Esophagus muscularis mucosa (tissue), 4 donors: ENCODE data around the gene VPS72. TPM values are rescaled to one million over a fixed set of nuclear protein-coding genes. Genes with fewer than 3 reads are reported as not detected.

Experiments used
- DNase-seq: peaks from one replicate; pipeline ENCODE4 v3.0.0-alpha.2; 2017; ENCODE audit errors: extremely low spot score
- H3K27ac ChIP-seq, 4 donors: fragments of 200-600 bp; sonication (generic); replicated peaks in 1 of 4; 1 replicate in 3 of 4; 2 replicates in 1 of 4; pipeline ENCODE4 v1.5.1; 2016 to 2019; ENCODE audit warnings: mild to moderate bottlenecking in 1 of 4
- H3K27me3 ChIP-seq, 4 donors: fragments of 200-600 bp; sonication (generic); one replicate each; pipeline versions ENCODE4 v1.5.1 to v1.6.0; 2016 to 2019
- H3K36me3 ChIP-seq, 4 donors: fragments of 200-600 bp; sonication (generic); one replicate each; pipeline ENCODE4 v1.5.1; 2016 to 2019
- H3K4me1 ChIP-seq, 4 donors: fragments of 200-600 bp; sonication (generic); one replicate each; pipeline ENCODE4 v1.5.1; 2016 to 2019
- H3K4me3 ChIP-seq, 4 donors: fragments of 200-600 bp; sonication (generic); 1 replicate in 2 of 4; 2 replicates in 2 of 4; pipeline ENCODE4 v1.5.1; 2016 to 2019; ENCODE audit warnings: mild to moderate bottlenecking in 4 of 4, moderate library complexity in 1 of 4
- H3K9me3 ChIP-seq, 4 donors: fragments of 200-600 bp; sonication (generic); 1 replicate in 3 of 4; 2 replicates in 1 of 4; pipeline ENCODE4 v1.5.1; 2016 to 2019
- CTCF ChIP-seq, 3 experiments: fragments of 200-600 bp in 2 of 3; fragments of 450-650 bp in 1 of 3; sonication (generic) in 2 of 3; IDR thresholded peaks; one replicate each; pipeline ENCODE4 v1.5.1; 2017 to 2019; ENCODE audit warnings: antibody characterized with exemption in 3 of 3, mild to moderate bottlenecking in 2 of 3, moderate library complexity in 1 of 3
- EP300 ChIP-seq: sonication (generic); formaldehyde crosslinking; IDR thresholded peaks from one replicate; pipeline ENCODE4 v1.6.1; 2017; ENCODE audit warnings: antibody characterized with exemption
- POLR2AphosphoS5 ChIP-seq, 2 donors: sonication (generic); formaldehyde crosslinking; IDR thresholded peaks; one replicate each; pipeline ENCODE4 v1.6.1; 2017; ENCODE audit warnings: antibody characterized with exemption in 2 of 2
- WGBS: methylation state at CpG from one replicate; pipeline ENCODE4 v1.1.5; 2018; 5-methylcytosine and 5-hydroxymethylcytosine counted together
- intact Hi-C: fragments of 100-400 bp; cut with DNase I; formaldehyde crosslinking; loops from one replicate; pipeline ENCODE4 v1.15.1; 2023
- total RNA-seq, 4 donors: library from RNA; depleted of rRNA; stranded (reverse); fragments of >200 nt; gene quantifications; one replicate each; pipeline versions ENCODE4 v1.1.0 to v1.2.1, GENCODE V29; 2016

The VPS72 gene
- total RNA-seq, 4 donors from 2014 or later = 45.7 to 57.0 (median 54.3) TPM

DNA sequence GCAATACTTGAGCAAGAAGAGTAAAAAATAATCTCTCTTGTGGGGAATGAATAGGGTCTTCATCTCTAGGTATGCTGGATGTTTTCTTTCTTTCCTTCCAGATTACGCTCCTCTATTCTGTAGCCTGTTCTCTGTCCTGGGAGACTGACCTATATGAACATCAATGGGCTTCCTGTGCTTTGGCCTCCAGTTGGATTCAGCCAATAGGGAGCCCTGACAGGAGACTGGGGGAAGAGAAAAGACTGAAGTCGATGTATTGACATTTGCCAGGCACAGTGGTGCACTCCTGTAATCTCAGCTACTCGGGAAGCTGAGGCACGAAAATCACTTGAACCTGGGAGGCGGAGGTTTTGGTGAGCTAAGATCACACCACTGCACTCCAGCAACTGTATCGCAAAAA, 61.2 kb downstream of the VPS72 start:
- no peak overlapping the region for H3K4me3 ChIP-seq
- H3K9me3 ChIP-seq = no peaks in the 10 kb centered on the region
- no peak for DNase-seq
- TF ChIP-seq EP300 (no peak), POLR2AphosphoS5 (IDR thresholded peaks at IDR 0.05) (no peak), CTCF (IDR thresholded peaks at IDR 0.05) (no peak)
- intact Hi-C loops = no loop called here
- WGBS = 75% methylated on average over 6 of the region's 6 CpGs
- peaks cover 0 to 20% (median 8%) of the 10 kb centered on the region in 4 donors for H3K36me3 ChIP-seq
- H3K27ac ChIP-seq = no peak overlapping the region
- H3K27me3 ChIP-seq = no peaks in the 10 kb centered on the region
- H3K4me1 ChIP-seq = peaks cover 0 to 30% (median 22%) of the 10 kb centered on the region in 4 donors

Other genes with a start within 250 kb of the VPS72 start
- gene CERS2, start 215.4 kb downstream of the VPS72 start, total RNA-seq = 100 to 1,000 TPM in 3 of 4 donors, 10 to 100 TPM in 1; 91.8 to 130 (median 117) TPM
- under 1 TPM; 0.13 to 0.42 (median 0.34) TPM for gene ANXA9, start 207.9 kb downstream of the VPS72 start, total RNA-seq
- 10 to 100 TPM; 21.6 to 31.7 (median 27.0) TPM for gene MINDY1, start 183.3 kb downstream of the VPS72 start, total RNA-seq
- gene PRUNE1, start 181.7 kb downstream of the VPS72 start, total RNA-seq = 10 to 100 TPM; 17.4 to 40.7 (median 23.1) TPM
- gene BNIPL, start 153.6 kb downstream of the VPS72 start, total RNA-seq = under 1 TPM; under 0.01 to 0.17 (median 0.12) TPM
- gene C1orf56, start 142.4 kb downstream of the VPS72 start, total RNA-seq = 1 to 10 TPM; 4.3 to 8.7 (median 8.2) TPM
- gene CDC42SE1, start 130.6 kb downstream of the VPS72 start, total RNA-seq = 10 to 100 TPM; 41.1 to 58.2 (median 49.6) TPM
- gene MLLT11, start 129.8 kb downstream of the VPS72 start, total RNA-seq = 1 to 10 TPM in 2 of 4 donors, under 1 TPM in 2; 0.78 to 1.7 (median 1.2) TPM
- gene GABPB2, start 119.4 kb downstream of the VPS72 start, total RNA-seq = 10 to 100 TPM; 16.1 to 25.7 (median 20.9) TPM
- 10 to 100 TPM in 1 of 4 donors, 1 to 10 TPM in 3; 5.3 to 12.2 (median 7.3) TPM for gene SEMA6C, start 43.6 kb downstream of the VPS72 start, total RNA-seq
- gene TNFAIP8L2, start 33.5 kb downstream of the VPS72 start, total RNA-seq = 1 to 10 TPM; 2.8 to 8.3 (median 5.0) TPM
- gene LYSMD1, start 24.3 kb downstream of the VPS72 start, total RNA-seq = 10 to 100 TPM; 10.9 to 23.5 (median 12.6) TPM
- 10 to 100 TPM; 11.2 to 39.3 (median 21.4) TPM for gene SCNM1, start 24.1 kb downstream of the VPS72 start, total RNA-seq
- 1 to 10 TPM in 2 of 4 donors, not detected in 2; 1.5 to 1.6 TPM for gene TMOD4, start 14.2 kb downstream of the VPS72 start, total RNA-seq
- 10 to 100 TPM; 44.7 to 54.9 (median 47.1) TPM for gene PIP5K1A, start 8.4 kb upstream of the VPS72 start, total RNA-seq
- gene PSMD4, start 64.5 kb upstream of the VPS72 start, total RNA-seq = 100 to 1,000 TPM; 157 to 195 (median 176) TPM
- 10 to 100 TPM; 16.6 to 28.6 (median 23.1) TPM for gene ZNF687, start 92.1 kb upstream of the VPS72 start, total RNA-seq
- gene PI4KB, start 137.2 kb upstream of the VPS72 start, total RNA-seq = 10 to 100 TPM; 54.8 to 79.5 (median 68.9) TPM
- gene RFX5, start 157.1 kb upstream of the VPS72 start, total RNA-seq = 10 to 100 TPM; 40.3 to 50.3 (median 45.0) TPM
- 100 to 1,000 TPM in 1 of 4 donors, 10 to 100 TPM in 3; 61.4 to 113 (median 81.6) TPM for gene SELENBP1, start 182.5 kb upstream of the VPS72 start, total RNA-seq
- 100 to 1,000 TPM; 236 to 284 (median 253) TPM for gene PSMB4, start 209.4 kb upstream of the VPS72 start, total RNA-seq